PFSK-1 (cell line): Measurements from ENCODE around the gene NPHP4.

Experiments
- FOXP2 ChIP-seq: optimal IDR thresholded peaks from 2 replicates; pipeline ENCODE3; 2011; ENCODE audit warnings: borderline replicate concordance, control low read depth, inconsistent platforms; ENCODE audit not compliant: insufficient read depth; ENCODE audit errors: extremely low read length, extremely low read depth
- POLR2AphosphoS5 ChIP-seq: IDR thresholded peaks from 2 replicates; pipeline ENCODE4 v1.6.1; 2012; ENCODE audit warnings: low read depth, mild to moderate bottlenecking, control low read depth, low read length, moderate library complexity
- SIN3A ChIP-seq: IDR thresholded peaks from 2 replicates; pipeline ENCODE4 v1.6.1; 2012; ENCODE audit warnings: mild to moderate bottlenecking, low read length, moderate library complexity, borderline replicate concordance; ENCODE audit not compliant: insufficient read depth
- TAF1 ChIP-seq: IDR thresholded peaks from 2 replicates; pipeline ENCODE4 v1.6.1; 2012; ENCODE audit warnings: low read length, control low read depth, borderline replicate concordance; ENCODE audit not compliant: insufficient read depth
- TF ChIP-seq, protein P1 (sequence below), 2 experiments: IDR thresholded peaks; 2 replicates each; pipeline versions ENCODE4 v1.6.1 to v1.8.0; 2011 to 2012; ENCODE audit warnings: low read depth in 2 of 2, low read length in 2 of 2, control low read depth in 1 of 2, inconsistent platforms in 1 of 2, mild to moderate bottlenecking in 1 of 2, moderate library complexity in 1 of 2; ENCODE audit not compliant: insufficient read depth in 1 of 2

Gene NPHP4

DNA sequence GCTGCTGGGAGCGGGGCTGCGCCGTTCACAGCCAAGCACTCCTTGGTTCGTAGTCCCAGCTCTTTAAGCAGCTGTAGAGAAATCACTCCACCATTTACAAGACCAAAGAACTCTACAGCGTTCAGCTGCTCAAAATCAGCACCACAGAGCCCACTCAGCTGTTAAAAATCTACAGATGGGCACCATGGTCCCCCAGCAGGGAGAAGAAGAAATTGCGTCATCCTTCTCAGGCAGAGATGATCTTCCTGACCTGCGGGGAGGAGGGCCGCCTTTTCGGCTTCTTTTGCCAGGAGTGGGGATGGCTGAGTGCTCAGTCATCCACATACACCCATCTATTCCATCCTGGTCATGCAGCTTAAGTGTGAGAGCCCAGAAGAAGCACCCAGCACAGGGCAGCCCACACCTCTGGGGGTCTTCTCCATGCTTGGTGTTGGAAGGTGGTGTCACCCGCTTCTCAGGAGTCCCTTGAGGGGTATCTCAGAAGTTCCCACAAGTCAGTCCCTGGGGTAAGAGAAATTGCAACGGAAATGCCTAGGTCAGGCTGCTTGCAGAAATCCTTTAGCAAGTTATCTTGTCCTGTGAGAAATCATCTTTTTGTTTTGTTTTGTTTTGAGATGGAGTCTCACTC is 163.8 kb downstream of the NPHP4 start:
- TF ChIP-seq, protein P1, sequence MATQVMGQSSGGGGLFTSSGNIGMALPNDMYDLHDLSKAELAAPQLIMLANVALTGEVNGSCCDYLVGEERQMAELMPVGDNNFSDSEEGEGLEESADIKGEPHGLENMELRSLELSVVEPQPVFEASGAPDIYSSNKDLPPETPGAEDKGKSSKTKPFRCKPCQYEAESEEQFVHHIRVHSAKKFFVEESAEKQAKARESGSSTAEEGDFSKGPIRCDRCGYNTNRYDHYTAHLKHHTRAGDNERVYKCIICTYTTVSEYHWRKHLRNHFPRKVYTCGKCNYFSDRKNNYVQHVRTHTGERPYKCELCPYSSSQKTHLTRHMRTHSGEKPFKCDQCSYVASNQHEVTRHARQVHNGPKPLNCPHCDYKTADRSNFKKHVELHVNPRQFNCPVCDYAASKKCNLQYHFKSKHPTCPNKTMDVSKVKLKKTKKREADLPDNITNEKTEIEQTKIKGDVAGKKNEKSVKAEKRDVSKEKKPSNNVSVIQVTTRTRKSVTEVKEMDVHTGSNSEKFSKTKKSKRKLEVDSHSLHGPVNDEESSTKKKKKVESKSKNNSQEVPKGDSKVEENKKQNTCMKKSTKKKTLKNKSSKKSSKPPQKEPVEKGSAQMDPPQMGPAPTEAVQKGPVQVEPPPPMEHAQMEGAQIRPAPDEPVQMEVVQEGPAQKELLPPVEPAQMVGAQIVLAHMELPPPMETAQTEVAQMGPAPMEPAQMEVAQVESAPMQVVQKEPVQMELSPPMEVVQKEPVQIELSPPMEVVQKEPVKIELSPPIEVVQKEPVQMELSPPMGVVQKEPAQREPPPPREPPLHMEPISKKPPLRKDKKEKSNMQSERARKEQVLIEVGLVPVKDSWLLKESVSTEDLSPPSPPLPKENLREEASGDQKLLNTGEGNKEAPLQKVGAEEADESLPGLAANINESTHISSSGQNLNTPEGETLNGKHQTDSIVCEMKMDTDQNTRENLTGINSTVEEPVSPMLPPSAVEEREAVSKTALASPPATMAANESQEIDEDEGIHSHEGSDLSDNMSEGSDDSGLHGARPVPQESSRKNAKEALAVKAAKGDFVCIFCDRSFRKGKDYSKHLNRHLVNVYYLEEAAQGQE (IDR thresholded peaks at IDR 0.05; ENCODE audit: insufficient read depth in 1 of 2, low read depth in 2 of 2, low read length in 2 of 2) = no peak
- TF ChIP-seq FOXP2 (no peak), TAF1 (no peak), POLR2AphosphoS5 (no peak), SIN3A (no peak)

- TF ChIP-seq POLR2AphosphoS5 = no peak
- no peak for TF ChIP-seq TAF1
- TF ChIP-seq, protein P1 (IDR thresholded peaks at IDR 0.05; ENCODE audit: insufficient read depth in 1 of 2, low read depth in 2 of 2, low read length in 2 of 2) = no peak
- TF ChIP-seq SIN3A = no peak
- TF ChIP-seq FOXP2 = no peak
Measured at GRCh38 chr1:5827516-5827915, 164.7 kb downstream of the NPHP4 start.

- TF ChIP-seq SIN3A = no peak
- no peak for TF ChIP-seq POLR2AphosphoS5
- TF ChIP-seq TAF1 = no peak
- TF ChIP-seq, protein P1 (IDR thresholded peaks at IDR 0.05; ENCODE audit: insufficient read depth in 1 of 2, low read depth in 2 of 2, low read length in 2 of 2) = no peak
- TF ChIP-seq FOXP2 = no peak
Measured at GRCh38 chr1:5826601-5827000, 165.6 kb downstream of the NPHP4 start.

GRCh38 chr1:5822726-5823125 is 169.5 kb downstream of the NPHP4 start:
- TF ChIP-seq SIN3A = no peak
- TF ChIP-seq FOXP2 = no peak
- TF ChIP-seq, protein P1 (IDR thresholded peaks at IDR 0.05; ENCODE audit: insufficient read depth in 1 of 2, low read depth in 2 of 2, low read length in 2 of 2) = no peak
- no peak for TF ChIP-seq TAF1
- no peak for TF ChIP-seq POLR2AphosphoS5
